Fibroblast of gingiva (primary cell): ENCODE results near the gene NAIP.
"Not testable (repeated sequence)": the region's sequence is repeated elsewhere in the genome, so short reads cannot be mapped to it uniquely, and the experiment has no call there.

Experiments used
- DNase-seq: peaks from one replicate; pipeline ENCODE4 v3.0.0-alpha.2; 2011; ENCODE audit warnings: low read depth

Gene NAIP

DNA sequence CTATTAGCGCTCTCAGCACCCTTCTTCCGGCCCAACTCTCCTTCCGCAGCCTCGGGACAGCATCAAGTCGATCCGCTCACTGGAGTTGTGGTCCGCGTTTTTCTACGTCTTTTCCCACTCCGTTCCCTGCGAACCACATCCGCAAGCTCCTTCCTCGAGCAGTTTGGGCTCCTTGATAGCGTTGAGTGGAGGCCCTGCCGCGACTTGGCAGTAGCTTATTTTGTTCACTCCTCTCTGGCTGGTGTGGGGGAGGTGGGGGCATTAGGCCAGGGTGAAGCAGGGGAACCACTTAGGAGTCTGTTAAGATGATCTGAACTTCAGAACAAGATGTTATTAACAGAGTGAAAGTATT lies 100.0 kb downstream of the NAIP start:
- DNase-seq, result not testable (repeated sequence)
